Measurements from ENCODE around the gene UNCX. TPM values are rescaled to one million over a fixed set of nuclear protein-coding genes. Genes with fewer than 3 reads are reported as not detected.

The UNCX gene
- total and polyA plus RNA-seq, 9 of the 15 experiments (the other 6 are each of a cell fraction or from before 2014, with no cell fraction given) = not detected

- Histone ChIP-seq H3K9me3 (replicated peaks; ENCODE audit: control insufficient read depth, insufficient read depth, low read depth, low read length) (no peaks in the 10 kb centered on the region), H3K4me3 (no peak overlapping the region), H4K20me1 (replicated peaks; ENCODE audit: control insufficient read depth, insufficient read depth, low read length) (peaks cover 5% of the 10 kb centered on the region; the same call in 1 of the 2 replicates), H3K79me2 (ENCODE audit: control insufficient read depth, insufficient read depth, low read length) (no peaks in the 10 kb centered on the region), H2AFZ (ENCODE audit: low read depth, low read length) (no peak overlapping the region), H3K9me1 (ENCODE audit: control insufficient read depth, insufficient read depth, low read length) (no peaks in the 10 kb centered on the region), H3K27ac (ENCODE audit: extremely low read depth, low read depth, low read length) (no peak overlapping the region), H3K9ac (ENCODE audit: insufficient read depth in 1 of 2, low read depth in 2 of 2, low read length in 2 of 2) (no peak overlapping the region), H3K36me3 (ENCODE audit: control insufficient read depth, insufficient read depth, low read length) (no peaks in the 10 kb centered on the region), H3K4me1 (replicated peaks in 1 of 2; ENCODE audit: control insufficient read depth in 2 of 2, insufficient read depth in 2 of 2, low read length in 2 of 2) (peaks cover 0 to 39% of the 10 kb centered on the region in 2 experiments; a peak in 2 of 5 replicates), H3K4me2 (ENCODE audit: insufficient read depth, low read length) (no peak overlapping the region), H3K27me3 (ENCODE audit: control insufficient read depth in 2 of 2, insufficient read depth in 2 of 2, low read length in 2 of 2) (peaks cover 77 to 87% of the 10 kb centered on the region in 2 experiments; a peak in 4 of 5 replicates)
- FAIRE-seq (no peak), ATAC-seq (no peak; the same call in 2 of the 3 replicates), DNase-seq (ENCODE audit: extremely low read depth in 1 of 4, low spot score in 3 of 4) (no peak)
- intact Hi-C loops (cut with micrococcal nuclease) = no loop called here
- 18% methylated on average over 27 of the region's 53 CpGs for WGBS (ENCODE audit: insufficient coverage, low coverage, missing lambda C conversion rate)
- in situ Hi-C loops (cut with MboI) = no loop called here
- TF ChIP-seq ZNF79 (CRISPR knock-in tag; IDR thresholded peaks at IDR 0.05; ENCODE audit: low read depth) (no peak), RFX5 (IDR thresholded peaks at IDR 0.05; ENCODE audit: low read depth, low read length) (no peak), TFAP4 (CRISPR knock-in tag; IDR thresholded peaks at IDR 0.05; ENCODE audit: borderline replicate concordance) (no peak), NFXL1 (CRISPR knock-in tag; IDR thresholded peaks at IDR 0.05) (no peak), TAL1 (IDR thresholded peaks at IDR 0.05) (no peak), CBX2 (IDR thresholded peaks at IDR 0.05; ENCODE audit: insufficient read depth, low read length, poor library complexity, severe bottlenecking) (peak; percentile 29), STAT5A (IDR thresholded peaks at IDR 0.05; ENCODE audit: borderline replicate concordance, low read length) (no peak), ZFP36 (IDR thresholded peaks at IDR 0.05; ENCODE audit: low read depth, low read length, partially characterized antibody) (peak; percentile 55), ZNF518B (CRISPR knock-in tag; IDR thresholded peaks at IDR 0.05) (no peak), MNT (conservative IDR thresholded peaks at IDR 0.05) (no peak)
- BruUV-seq (replicated peaks) = no TSS peak
- CTCF ChIA-PET (ENCODE audit: low intra/inter-chr PET ratio) = no interaction called here
- POLR2A ChIA-PET = interaction anchor here (0.7 kb wide), 1 partner anchor 149 kb away, joined by 3 read pairs; no protein-coding TSS in a partner anchor
Observed at GRCh38 chr7:1242606-1243289, 10.1 kb downstream of the UNCX start.
